Renal pelvis (tissue), 4 donors: ENCODE measurements around the gene EIF2B2. TPM values are rescaled to one million over a fixed set of nuclear protein-coding genes. Genes with fewer than 3 reads are reported as not detected.
A peak's percentile ranks its signal among the peaks of the same experiment; 100 is the strongest.
"Not testable (repeated sequence)": the region's sequence is repeated elsewhere in the genome, so short reads cannot be mapped to it uniquely, and the experiment has no call there.

Source experiments
- DNase-seq: peaks from one replicate; pipeline ENCODE4 v3.0.0-alpha.2; 2013
- polyA plus RNA-seq, 3 donors: library from polyadenylated mRNA; unstranded; fragments of 120-200 nt; gene quantifications; one replicate each; pipeline ENCODE4 v1.2.1, GENCODE V29; 2013; ENCODE audit not compliant: insufficient read length in 3 of 3

EIF2B2 gene
- polyA plus RNA-seq, 3 donors, result 60.2 to 68.0 (median 64.8) TPM

- no peak for DNase-seq
These were observed 18.3 kb upstream of the EIF2B2 start for GRCh38 chr14:74984236-74985027.

DNA sequence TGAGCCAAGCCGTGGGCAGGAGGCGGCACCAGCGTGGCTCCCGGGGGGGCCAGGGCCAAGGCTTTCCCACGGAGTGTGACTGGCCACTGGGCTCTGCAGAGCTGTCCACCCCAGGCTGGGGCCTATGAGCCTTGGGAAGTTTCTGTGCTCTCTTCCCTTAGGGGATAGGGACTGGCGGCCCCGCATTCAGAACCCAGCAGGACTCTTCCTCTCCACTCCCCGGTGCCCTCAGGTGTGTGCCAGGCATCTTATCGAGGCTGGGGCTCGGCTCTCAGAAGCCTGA is 17.8 kb upstream of the EIF2B2 start:
- no peak for DNase-seq

- no peak for DNase-seq
These were observed 16.9 kb upstream of the EIF2B2 start for GRCh38 chr14:74985806-74986205.

- DNase-seq, result no peak
These were observed 14.6 kb upstream of the EIF2B2 start for GRCh38 chr14:74988131-74988530.

- DNase-seq, result no peak
These were observed 13.7 kb upstream of the EIF2B2 start for GRCh38 chr14:74988993-74989392.

GRCh38 chr14:74994182-74994581 is 8.5 kb upstream of the EIF2B2 start:
- not testable (repeated sequence) for DNase-seq

DNA sequence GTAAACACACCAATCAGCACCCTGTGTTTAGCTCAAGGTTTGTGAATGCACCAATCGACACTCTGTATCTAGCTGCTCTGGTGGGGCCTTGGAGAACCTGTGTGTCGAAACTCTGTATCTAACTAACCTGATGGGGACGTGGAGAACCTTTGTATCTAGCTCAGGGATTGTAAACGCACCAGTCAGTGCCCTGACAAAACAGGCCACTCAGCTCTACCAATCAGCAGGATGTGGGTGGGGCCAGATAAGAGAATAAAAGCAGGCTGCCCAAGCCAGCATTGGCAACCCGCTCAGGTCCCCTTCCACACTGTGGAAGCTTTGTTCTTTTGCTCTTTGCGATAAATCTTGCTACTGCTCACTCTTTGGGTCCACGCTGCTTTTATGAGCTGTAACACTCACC is 6.9 kb upstream of the EIF2B2 start:
- DNase-seq, result not testable (repeated sequence)

- DNase-seq, result no peak
These were observed 1.5 kb upstream of the EIF2B2 start for GRCh38 chr14:75001261-75001660.

GRCh38 chr14:75001899-75002298 is 822 bp upstream of the EIF2B2 start:
- no peak for DNase-seq

GRCh38 chr14:75003250-75004027 is 718 bp downstream of the EIF2B2 start:
- no peak for DNase-seq

- DNase-seq, result no peak
These were observed 2.6 kb downstream of the EIF2B2 start for GRCh38 chr14:75005357-75005756.

DNA sequence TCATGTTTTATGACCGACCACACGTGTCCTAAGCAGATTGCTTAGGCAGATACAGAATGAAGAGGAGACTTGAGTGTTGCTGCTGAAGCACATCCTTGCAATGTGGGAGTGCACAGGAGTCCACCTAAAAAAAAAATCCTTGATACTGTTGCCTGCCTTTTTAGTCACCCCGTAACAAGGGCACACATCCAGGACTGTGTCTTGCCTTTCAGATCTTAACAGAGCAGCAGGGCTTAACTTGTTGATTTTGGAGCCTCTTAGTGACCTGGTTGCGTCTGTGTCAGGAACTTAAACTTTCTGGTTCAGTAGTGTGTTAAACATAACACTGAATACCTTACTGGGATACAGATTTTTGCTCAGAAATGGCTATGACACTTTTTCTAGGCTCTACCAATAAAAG is 6.5 kb downstream of the EIF2B2 start:
- DNase-seq, result no peak

DNA sequence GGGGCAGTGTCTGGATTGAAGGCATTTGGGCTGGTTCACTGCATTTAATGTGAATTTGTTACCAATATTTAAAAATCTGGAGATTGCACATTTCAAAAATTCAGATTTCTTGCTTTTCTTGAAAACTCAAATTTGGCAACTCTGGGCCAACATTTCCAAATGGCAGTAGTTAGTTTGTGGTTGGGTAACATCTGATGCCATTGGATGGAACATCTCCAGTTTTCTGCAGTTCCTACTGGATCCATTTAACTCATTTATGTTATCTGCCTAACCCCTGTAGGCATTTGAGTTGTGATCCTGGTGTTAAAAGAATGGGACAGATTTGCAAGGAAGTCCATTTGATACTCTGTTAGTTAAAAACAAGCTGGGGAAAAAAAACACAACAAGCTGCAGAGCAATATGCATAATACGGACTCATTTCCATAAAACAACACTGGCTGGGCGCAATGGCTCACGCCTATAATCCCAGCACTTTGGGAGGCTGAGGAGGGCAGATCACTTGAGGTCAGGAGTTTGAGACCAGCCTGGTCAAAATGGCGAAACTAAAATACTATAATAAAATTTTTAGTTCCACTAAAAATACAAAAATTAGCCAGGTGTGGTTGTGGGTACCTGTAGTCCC is 7.9 kb downstream of the EIF2B2 start:
- no peak for DNase-seq

DNA sequence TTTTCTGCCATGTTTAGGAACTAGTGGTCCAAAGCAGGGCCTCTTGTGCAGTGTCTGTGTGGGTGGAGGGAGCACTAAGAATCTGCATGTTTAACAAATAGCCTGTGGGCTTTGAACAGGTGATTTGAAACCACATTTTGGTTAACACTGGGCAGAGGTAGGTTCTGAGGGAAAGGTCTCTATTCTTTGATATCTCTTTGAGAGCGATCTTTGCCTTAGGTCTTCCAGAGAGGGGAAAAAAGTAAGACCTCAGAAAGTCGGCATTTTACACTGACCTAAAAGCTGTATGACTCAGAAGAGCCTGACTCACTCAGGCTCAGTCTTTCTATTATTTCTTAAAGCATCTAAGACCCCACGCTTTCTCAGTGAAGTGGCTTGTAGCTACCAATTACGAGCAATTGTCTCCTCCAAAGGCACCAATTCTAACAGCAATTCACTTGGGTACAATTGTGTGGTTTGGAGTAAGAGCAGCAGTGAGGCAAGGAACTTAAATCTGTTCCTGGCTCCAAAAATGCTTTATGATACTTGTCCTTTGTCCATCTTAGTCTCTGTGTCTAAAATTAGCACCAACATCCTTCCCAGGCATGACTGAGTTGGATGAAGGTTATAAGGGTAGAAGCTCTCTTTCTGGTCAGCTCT is 8.8 kb downstream of the EIF2B2 start:
- no peak for DNase-seq

GRCh38 chr14:75013290-75013689 is 10.6 kb downstream of the EIF2B2 start:
- no peak for DNase-seq

GRCh38 chr14:75015496-75015895 is 12.8 kb downstream of the EIF2B2 start:
- DNase-seq, result no peak

DNA sequence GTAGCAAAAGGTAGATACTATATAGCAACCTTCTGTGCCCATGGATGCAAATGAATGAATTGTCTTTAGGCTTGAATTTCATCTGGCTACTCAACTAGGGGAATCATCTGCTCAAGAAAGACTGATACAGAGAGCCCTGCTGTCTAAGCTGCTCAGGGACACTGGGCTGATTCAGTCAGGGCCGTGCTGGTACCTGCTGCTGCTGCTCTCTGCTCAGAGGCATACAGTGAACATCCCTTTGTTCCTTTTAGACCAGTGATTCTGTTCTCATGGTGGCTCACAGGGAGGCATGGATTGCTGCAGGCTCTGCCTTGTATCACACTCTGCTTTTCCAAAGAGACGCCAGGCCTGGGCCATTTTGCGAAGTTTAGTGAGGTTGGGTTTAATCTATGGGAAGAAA is 14.1 kb downstream of the EIF2B2 start:
- DNase-seq, result no peak

- peak; percentile 66 for DNase-seq
These were observed 16.0 kb downstream of the EIF2B2 start for GRCh38 chr14:75018694-75019093.

DNA sequence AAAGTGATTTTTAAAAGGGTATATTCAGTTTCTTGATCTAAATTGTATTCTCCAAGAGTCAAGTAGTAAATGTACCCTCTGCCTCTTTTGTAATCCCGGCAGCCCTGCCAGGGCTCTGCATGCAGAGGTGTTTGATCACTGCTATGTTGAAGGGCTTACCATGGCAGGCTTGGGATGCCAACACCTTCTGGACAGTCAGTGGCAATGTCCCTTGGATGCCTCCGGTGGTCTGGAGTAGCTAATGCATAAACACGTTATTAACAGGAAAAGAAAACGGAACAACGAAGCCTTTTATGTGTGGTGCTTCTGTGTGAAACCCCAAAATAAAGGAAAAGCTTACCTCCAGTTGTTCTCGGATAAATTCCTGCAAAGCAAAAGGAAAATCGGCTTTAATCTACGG is 19.9 kb downstream of the EIF2B2 start:
- DNase-seq, result no peak

- no peak for DNase-seq
These were observed 20.4 kb downstream of the EIF2B2 start for GRCh38 chr14:75023108-75023507.

DNA sequence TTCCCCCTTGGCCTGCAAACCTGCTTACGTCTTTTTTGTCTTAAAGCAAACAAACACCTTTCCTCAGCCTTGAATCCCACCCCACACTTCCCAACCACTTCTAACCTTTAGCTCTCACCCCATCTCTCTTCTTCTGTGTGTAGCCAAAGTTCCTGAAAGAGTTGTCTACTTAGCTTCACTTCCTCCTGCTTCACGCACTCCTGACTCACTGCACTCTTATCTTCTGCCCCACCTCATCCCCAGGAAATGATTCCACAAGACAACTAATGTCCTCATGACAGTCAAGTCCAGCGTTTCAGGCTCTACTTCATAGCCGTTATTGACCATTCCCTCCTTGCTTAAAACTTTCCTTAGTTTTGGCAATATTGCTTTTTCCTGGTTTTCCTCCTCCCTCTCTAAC is 22.4 kb downstream of the EIF2B2 start:
- no peak for DNase-seq

- no peak for DNase-seq
These were observed 23.2 kb downstream of the EIF2B2 start for GRCh38 chr14:75025876-75026275.

DNA sequence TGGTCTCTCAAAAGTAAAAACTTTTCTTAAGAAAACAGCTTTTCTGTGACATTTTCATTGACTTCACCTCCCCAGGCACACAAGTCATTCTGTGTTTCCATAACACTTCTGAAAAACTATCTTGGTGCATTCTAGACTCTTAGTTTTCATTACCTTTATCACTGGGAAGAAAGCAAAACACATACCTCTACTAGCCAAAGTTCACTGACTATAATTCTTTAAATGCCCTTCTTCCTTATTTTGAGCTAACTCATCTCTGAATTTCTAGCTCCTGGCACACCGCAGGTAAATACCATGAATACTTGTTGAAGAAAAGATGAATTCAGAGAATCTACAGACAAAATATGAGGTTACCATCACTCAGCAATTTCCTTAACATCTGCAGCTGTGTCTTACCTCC is 27.4 kb downstream of the EIF2B2 start:
- DNase-seq, result no peak
